ENCODE data around the gene TTYH3. TPM values are rescaled to one million over a fixed set of nuclear protein-coding genes. Genes with fewer than 3 reads are reported as not detected.

TTYH3 gene
- total and polyA plus RNA-seq, 2 of the 13 experiments (the other 11 are each of a cell fraction or from before 2014, with no cell fraction given) = 26.3 to 50.0 TPM

GRCh38 chr7:2622869-2623697, 8.7 kb upstream of the TTYH3 start (continued):
- TF ChIP-seq SRSF1 (optimal IDR thresholded peaks at IDR 0.05; ENCODE audit: low read depth, low read length) (peak; percentile 70), ZNF232 (CRISPR knock-in tag; IDR thresholded peaks at IDR 0.05; ENCODE audit: borderline replicate concordance) (peak; percentile 75; the same call in 1 of the 2 replicates), E2F1 (CRISPR knock-in tag; IDR thresholded peaks at IDR 0.05) (0 out of 2 replicates have a peak, but pooled peaks have one; percentile 29), KDM6A (CRISPR knock-in tag; IDR thresholded peaks at IDR 0.05; ENCODE audit: low read depth) (peak; percentile 98), ZNF121 (CRISPR knock-in tag; IDR thresholded peaks at IDR 0.05) (peak; percentile 37; the same call in 1 of the 2 replicates), NFE2L2 (IDR thresholded peaks at IDR 0.05; ENCODE audit: low read length) (no peak), CHD4 (IDR thresholded peaks at IDR 0.05; ENCODE audit: borderline replicate concordance, low read length) (no peak), CREB3 (CRISPR knock-in tag; IDR thresholded peaks at IDR 0.05) (no peak), ZNF775 (CRISPR knock-in tag; IDR thresholded peaks at IDR 0.05; ENCODE audit: borderline replicate concordance) (no peak), THAP7 (CRISPR knock-in tag; IDR thresholded peaks at IDR 0.05) (peak; percentile 63; the same call in 1 of the 2 replicates), ATF7 (IDR thresholded peaks at IDR 0.05) (no peak), ATF7 (CRISPR knock-in tag; IDR thresholded peaks at IDR 0.05) (0 out of 2 replicates have a peak, but pooled peaks have one; percentile 13), SNAI1 (CRISPR knock-in tag; IDR thresholded peaks at IDR 0.05; ENCODE audit: borderline replicate concordance) (peak; percentile 88), POLR2AphosphoS5 (IDR thresholded peaks at IDR 0.05; ENCODE audit: low read depth, low read length) (peak; percentile 81), RXRB (CRISPR knock-in tag; IDR thresholded peaks at IDR 0.05; ENCODE audit: borderline replicate concordance) (peak; percentile 95), PAXIP1 (CRISPR knock-in tag; conservative IDR thresholded peaks at IDR 0.05) (peak; percentile 99), KAT2B (IDR thresholded peaks at IDR 0.05; ENCODE audit: borderline replicate concordance, low read depth, low read length) (no peak), SRF (IDR thresholded peaks at IDR 0.05; ENCODE audit: low read depth, low read length) (no peak), HMG20B (CRISPR knock-in tag; conservative IDR thresholded peaks at IDR 0.05) (peak; percentile 48; the same call in 1 of the 2 replicates), SMARCC2 (IDR thresholded peaks at IDR 0.05) (no peak), CREM (IDR thresholded peaks at IDR 0.05) (peak; percentile 84), CREM (CRISPR knock-in tag; IDR thresholded peaks at IDR 0.05) (no peak)

Measured in HepG2 (cell line).